ENCODE measurements around the gene MAGEB17.

- TF ChIP-seq CTCF (conservative IDR thresholded peaks at IDR 0.05; ENCODE audit: low read depth, low read length) (no peak), EZH2phosphoT487 (IDR thresholded peaks at IDR 0.05; ENCODE audit: borderline replicate concordance, low read length) (no peak)
These were observed 24.3 kb downstream of the MAGEB17 start for GRCh38 chrX:16191605-16192004.

Measured in PC-3 (cell line).